Endothelial cell of umbilical vein (primary cell): ENCODE data around the gene RAB43. TPM values are rescaled to one million over a fixed set of nuclear protein-coding genes. Genes with fewer than 3 reads are reported as not detected.

Source experiments
- BruUV-seq: library from RNA; stranded (reverse); fragments of 400-500 nt; replicated peaks from 2 replicates; lab custom pipeline; 2021; lab: Mats Ljungman, UMichigan
- CTCF ChIA-PET: fragments of 300-600, 350-600 bp; sonication (Branson Sonifier 250); formaldehyde crosslinking; loops from one replicate; lab custom pipeline; 2021; ENCODE audit warnings: antibody characterized with exemption, inconsistent platforms; lab: Charles Lee
- POLR2A ChIA-PET: fragments of 300-600, 350-600 bp; sonication (Branson Sonifier 250); formaldehyde crosslinking; loops from one replicate; lab custom pipeline; 2021; ENCODE audit warnings: antibody characterized with exemption, inconsistent platforms; lab: Charles Lee
- DNase-seq: peaks from one replicate; pipeline ENCODE4 v3.0.0-alpha.2; 2011; ENCODE audit warnings: low read depth, low spot score
- FAIRE-seq: peaks from 2 replicates; lab custom pipeline; 2011; peaks lifted over from hg19 to GRCh38; lab: Jason Lieb, UNC
- H2AFZ ChIP-seq: 2 replicates; pipeline ENCODE4 v1.6.0; 2012; ENCODE audit warnings: low read depth, low read length, control low read depth, inconsistent platforms
- H3K27ac ChIP-seq: 2 replicates; pipeline ENCODE4 v1.5.1; 2011; ENCODE audit warnings: low read depth, mild to moderate bottlenecking, control low read depth, low read length, moderate library complexity; ENCODE audit not compliant: insufficient read depth
- H3K27me3 ChIP-seq, 2 experiments: 2 replicates each; pipeline versions ENCODE4 v1.6.0 to v1.6.1; 2011; ENCODE audit warnings: low read length in 2 of 2, mixed read lengths in 1 of 2; ENCODE audit not compliant: control insufficient read depth in 2 of 2, insufficient read depth in 2 of 2
- H3K36me3 ChIP-seq, 2 experiments: 2 replicates in 1 of 2; 3 replicates in 1 of 2; pipeline ENCODE4 v1.5.1; 2011; ENCODE audit warnings: low read length in 2 of 2, mild to moderate bottlenecking in 1 of 2, moderate library complexity in 1 of 2; ENCODE audit not compliant: control insufficient read depth in 2 of 2, insufficient read depth in 2 of 2; ENCODE audit errors: extremely low read depth in 1 of 2
- H3K4me1 ChIP-seq: 3 replicates; pipeline ENCODE4 v1.5.1; 2011; ENCODE audit warnings: mild to moderate bottlenecking, low read length; ENCODE audit not compliant: control insufficient read depth, insufficient read depth; ENCODE audit errors: extremely low read depth
- H3K4me2 ChIP-seq: 2 replicates; pipeline ENCODE4 v1.6.1; 2011; ENCODE audit warnings: low read length, control low read depth, mixed read lengths; ENCODE audit not compliant: insufficient read depth
- H3K4me3 ChIP-seq, 3 experiments: fragments of 200-600 bp in 1 of 3; sonication (generic), shearing (Covaris generic) in 1 of 3; replicated peaks in 1 of 3; 2 replicates each; pipeline ENCODE4 v1.5.1; 2011 to 2016; ENCODE audit warnings: control low read depth in 3 of 3, low read length in 3 of 3, mild to moderate bottlenecking in 2 of 3, inconsistent platforms in 1 of 3, low read depth in 1 of 3, moderate library complexity in 1 of 3; ENCODE audit not compliant: insufficient read depth in 1 of 3
- H3K79me2 ChIP-seq: 2 replicates; pipeline ENCODE4 v1.6.0; 2012; ENCODE audit warnings: low read length, inconsistent platforms; ENCODE audit not compliant: control insufficient read depth, insufficient read depth
- H3K9ac ChIP-seq: replicated peaks from 2 replicates; pipeline ENCODE3; 2011; ENCODE audit warnings: low read length, control low read depth; ENCODE audit not compliant: insufficient read depth; ENCODE audit errors: extremely low read depth
- H3K9me1 ChIP-seq: replicated peaks from 3 replicates; pipeline ENCODE4 v1.6.0; 2011; ENCODE audit warnings: mild to moderate bottlenecking, low read length; ENCODE audit not compliant: control insufficient read depth, insufficient read depth; ENCODE audit errors: extremely low read depth
- H3K9me3 ChIP-seq: replicated peaks from 2 replicates; pipeline ENCODE4 v1.5.1; 2012; ENCODE audit warnings: low read length, inconsistent platforms; ENCODE audit not compliant: control insufficient read depth, insufficient read depth
- H4K20me1 ChIP-seq: replicated peaks from 2 replicates; pipeline ENCODE3; 2011; ENCODE audit warnings: mild to moderate bottlenecking, low read length; ENCODE audit not compliant: control insufficient read depth, insufficient read depth; ENCODE audit errors: extremely low read depth
- EZH2 ChIP-seq: IDR thresholded peaks from 2 replicates; pipeline ENCODE4 v1.6.1; 2012; ENCODE audit warnings: borderline replicate concordance, low read depth, mild to moderate bottlenecking, moderate library complexity, low read length, inconsistent platforms; ENCODE audit not compliant: severe bottlenecking
- FOS ChIP-seq: IDR thresholded peaks from 2 replicates; pipeline ENCODE4 v1.6.1; 2011; ENCODE audit warnings: mild to moderate bottlenecking, low read length, moderate library complexity, borderline replicate concordance; ENCODE audit not compliant: insufficient read depth
- GATA2 ChIP-seq: IDR thresholded peaks from 2 replicates; pipeline ENCODE4 v1.7.0; 2011; ENCODE audit warnings: low read depth, mild to moderate bottlenecking, moderate library complexity, mixed read lengths, low read length; ENCODE audit not compliant: insufficient read length, insufficient read depth
- JUN ChIP-seq: IDR thresholded peaks from 2 replicates; pipeline ENCODE4 v1.6.1; 2011; ENCODE audit warnings: borderline replicate concordance, low read depth; ENCODE audit not compliant: insufficient read length, insufficient read depth
- MYC ChIP-seq: IDR thresholded peaks from one replicate; pipeline ENCODE4 v1.6.1; 2011; ENCODE audit warnings: mild to moderate bottlenecking, low read depth, low read length
- POLR2A ChIP-seq: IDR thresholded peaks from 2 replicates; pipeline ENCODE4 v1.6.1; 2012; ENCODE audit warnings: low read depth, mild to moderate bottlenecking, control low read depth, low read length
- POLR2AphosphoS5 ChIP-seq: IDR thresholded peaks from 2 replicates; pipeline ENCODE4 v1.6.1; 2012; ENCODE audit warnings: low read depth, mild to moderate bottlenecking, control low read depth, low read length, moderate library complexity; ENCODE audit not compliant: insufficient read depth
- dilution Hi-C: fragments of 300-500 bp; cut with MboI; formaldehyde crosslinking; loops from one replicate; pipeline ENCODE4 v1.15.0; 2019; ENCODE audit warnings: low sequenced_read_pairs; ENCODE audit not compliant: extremely low pct_ligation_motif_present
- intact Hi-C: fragments of 100-400 bp; cut with micrococcal nuclease; formaldehyde crosslinking; loops from one replicate; pipeline ENCODE4 v1.10.0; 2022
- polyA plus RNA-seq, 4 experiments: library from polyadenylated mRNA; depleted of rRNA in 3 of 4; stranded (reverse) in 3 of 4; unstranded in 1 of 4; fragments of >200 nt; gene quantifications; 2 replicates each; pipeline versions ENCODE4 v1.2.1 to v1.2.3, GENCODE V29; 2011 to 2012; ENCODE audit warnings: missing spikeins in 1 of 4
- total RNA-seq: library from RNA; stranded (reverse); gene quantifications from 2 replicates; pipeline ENCODE4 v1.2.3, GENCODE V29; 2021
- TF ChIP-seq, protein P1 (sequence below), 2 donors: IDR thresholded peaks; 1 replicate in 1 of 2; 2 replicates in 1 of 2; pipeline ENCODE4 v1.5.1; 2011; ENCODE audit warnings: low read length in 2 of 2, mild to moderate bottlenecking in 2 of 2, moderate library complexity in 2 of 2, control low read depth in 1 of 2, inconsistent platforms in 1 of 2, low read depth in 1 of 2; ENCODE audit not compliant: insufficient read depth in 1 of 2; ENCODE audit errors: extremely low read depth in 1 of 2
- TF ChIP-seq, protein P2 (sequence below): IDR thresholded peaks from 2 replicates; pipeline ENCODE4 v1.6.1; 2011; ENCODE audit not compliant: insufficient read depth, insufficient read length

The RAB43 gene
- total and polyA plus RNA-seq, 2 donors (not counting 3 experiments of a cell fraction or from before 2014, with no cell fraction given), result 18.5 to 31.5 TPM

DNA sequence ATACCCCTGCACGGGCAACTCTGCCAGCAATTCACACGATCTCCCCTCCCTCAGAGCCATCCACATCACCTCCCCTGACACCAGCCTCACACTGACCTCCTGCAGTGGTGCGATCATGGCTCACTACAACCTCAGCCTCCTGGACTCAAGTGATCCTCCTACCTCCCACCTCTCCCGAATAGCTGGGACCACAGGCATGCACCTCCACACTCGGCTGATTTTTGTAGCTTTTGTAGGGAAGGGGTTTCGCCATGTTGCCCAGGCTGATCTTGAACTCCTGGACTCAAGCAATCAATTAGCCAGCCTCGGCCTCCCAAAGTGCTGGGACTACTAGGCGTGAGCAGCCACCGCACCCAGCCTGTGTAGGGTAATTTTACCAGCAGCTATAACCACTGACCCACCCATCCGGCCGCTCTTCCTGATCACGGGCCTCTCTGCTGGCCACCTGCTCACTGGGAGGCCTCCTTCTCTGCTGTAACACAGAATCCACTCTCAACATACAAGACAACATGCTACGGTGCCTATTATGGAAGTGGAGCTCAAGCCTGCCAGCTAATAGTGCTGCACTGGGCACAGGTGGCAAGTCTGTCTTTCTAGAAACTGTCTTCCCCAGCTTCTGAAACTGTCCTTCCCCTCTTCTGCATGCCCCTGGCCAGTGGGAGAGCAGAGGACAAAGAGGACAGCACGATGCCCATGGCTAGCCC is 56.4 kb downstream of the RAB43 start:
- ChIA-PET POLR2A (interaction anchor here (1.1 kb wide), 1 partner anchor 11 kb away, joined by 3 read pairs; no protein-coding TSS in a partner anchor), CTCF (interaction anchor here (1.0 to 9.8 kb wide), 2 partner anchors 13 to 95 kb away, joined by 5 to 91 read pairs; no protein-coding TSS in a partner anchor)
- BruUV-seq, result no TSS peak
- Histone ChIP-seq H3K9me3 (no peaks in the 10 kb centered on the region), H2AFZ (no peak overlapping the region), H3K79me2 (no peaks in the 10 kb centered on the region), H3K9me1 (no peaks in the 10 kb centered on the region), H3K9ac (no peak overlapping the region), H3K36me3 (no peaks in the 10 kb centered on the region), H3K4me3 (no peak overlapping the region), H3K4me1 (no peaks in the 10 kb centered on the region), H3K4me2 (no peak overlapping the region), H4K20me1 (no peaks in the 10 kb centered on the region), H3K27me3 (no peaks in the 10 kb centered on the region), H3K27ac (no peak overlapping the region)
- intact Hi-C loops (no loop called here), dilution Hi-C loops (no loop called here)
- TF ChIP-seq, protein P1, sequence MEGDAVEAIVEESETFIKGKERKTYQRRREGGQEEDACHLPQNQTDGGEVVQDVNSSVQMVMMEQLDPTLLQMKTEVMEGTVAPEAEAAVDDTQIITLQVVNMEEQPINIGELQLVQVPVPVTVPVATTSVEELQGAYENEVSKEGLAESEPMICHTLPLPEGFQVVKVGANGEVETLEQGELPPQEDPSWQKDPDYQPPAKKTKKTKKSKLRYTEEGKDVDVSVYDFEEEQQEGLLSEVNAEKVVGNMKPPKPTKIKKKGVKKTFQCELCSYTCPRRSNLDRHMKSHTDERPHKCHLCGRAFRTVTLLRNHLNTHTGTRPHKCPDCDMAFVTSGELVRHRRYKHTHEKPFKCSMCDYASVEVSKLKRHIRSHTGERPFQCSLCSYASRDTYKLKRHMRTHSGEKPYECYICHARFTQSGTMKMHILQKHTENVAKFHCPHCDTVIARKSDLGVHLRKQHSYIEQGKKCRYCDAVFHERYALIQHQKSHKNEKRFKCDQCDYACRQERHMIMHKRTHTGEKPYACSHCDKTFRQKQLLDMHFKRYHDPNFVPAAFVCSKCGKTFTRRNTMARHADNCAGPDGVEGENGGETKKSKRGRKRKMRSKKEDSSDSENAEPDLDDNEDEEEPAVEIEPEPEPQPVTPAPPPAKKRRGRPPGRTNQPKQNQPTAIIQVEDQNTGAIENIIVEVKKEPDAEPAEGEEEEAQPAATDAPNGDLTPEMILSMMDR (IDR thresholded peaks at IDR 0.05; ENCODE audit: extremely low read depth in 1 of 2, insufficient read depth in 1 of 2, low read depth in 1 of 2, low read length in 2 of 2), result no peak
- TF ChIP-seq, protein P2, sequence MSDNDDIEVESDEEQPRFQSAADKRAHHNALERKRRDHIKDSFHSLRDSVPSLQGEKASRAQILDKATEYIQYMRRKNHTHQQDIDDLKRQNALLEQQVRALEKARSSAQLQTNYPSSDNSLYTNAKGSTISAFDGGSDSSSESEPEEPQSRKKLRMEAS, result no peak
- no peak for TF ChIP-seq MYC
- no peak for TF ChIP-seq POLR2AphosphoS5
- no peak for TF ChIP-seq JUN
- TF ChIP-seq GATA2, result no peak
- no peak for TF ChIP-seq EZH2
- TF ChIP-seq POLR2A, result no peak
- TF ChIP-seq FOS, result no peak
- FAIRE-seq (no peak), DNase-seq (no peak)
